ENCODE measurements around the gene KLHL29.

KLHL29 gene

DNA sequence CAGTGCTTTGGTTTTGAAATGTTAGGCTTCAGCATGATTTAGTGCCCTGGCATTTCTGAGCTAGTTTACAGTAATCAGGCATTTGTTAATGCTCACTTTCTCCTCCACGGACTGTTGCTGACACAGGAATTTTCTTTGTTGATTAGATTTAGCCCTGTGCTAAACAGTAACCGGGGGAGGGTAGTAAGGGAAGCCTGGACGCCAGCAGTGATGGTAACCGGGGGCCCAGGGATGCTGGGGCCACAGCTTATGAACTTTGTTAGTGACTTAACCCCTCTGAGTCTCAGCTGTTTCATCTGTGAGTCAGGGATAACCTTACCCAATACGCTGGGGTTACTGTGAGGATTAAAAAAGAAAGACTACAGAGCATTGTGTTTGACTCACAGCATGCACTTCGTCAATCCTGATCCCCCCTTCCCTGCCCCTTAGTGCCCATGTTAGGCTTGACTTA lies 33.5 kb downstream of the KLHL29 start:
- no peak for ATAC-seq
- Mint-ChIP-seq H3K9me3 (no peaks in the 10 kb centered on the region), H3K4me1 (no peaks in the 10 kb centered on the region), H3K4me3 (no peak overlapping the region), H3K36me3 (ENCODE audit: low read depth) (no peaks in the 10 kb centered on the region), H3K27ac (no peak overlapping the region), H3K27me3 (no peaks in the 10 kb centered on the region)
- DNase-seq: no peak

DNA sequence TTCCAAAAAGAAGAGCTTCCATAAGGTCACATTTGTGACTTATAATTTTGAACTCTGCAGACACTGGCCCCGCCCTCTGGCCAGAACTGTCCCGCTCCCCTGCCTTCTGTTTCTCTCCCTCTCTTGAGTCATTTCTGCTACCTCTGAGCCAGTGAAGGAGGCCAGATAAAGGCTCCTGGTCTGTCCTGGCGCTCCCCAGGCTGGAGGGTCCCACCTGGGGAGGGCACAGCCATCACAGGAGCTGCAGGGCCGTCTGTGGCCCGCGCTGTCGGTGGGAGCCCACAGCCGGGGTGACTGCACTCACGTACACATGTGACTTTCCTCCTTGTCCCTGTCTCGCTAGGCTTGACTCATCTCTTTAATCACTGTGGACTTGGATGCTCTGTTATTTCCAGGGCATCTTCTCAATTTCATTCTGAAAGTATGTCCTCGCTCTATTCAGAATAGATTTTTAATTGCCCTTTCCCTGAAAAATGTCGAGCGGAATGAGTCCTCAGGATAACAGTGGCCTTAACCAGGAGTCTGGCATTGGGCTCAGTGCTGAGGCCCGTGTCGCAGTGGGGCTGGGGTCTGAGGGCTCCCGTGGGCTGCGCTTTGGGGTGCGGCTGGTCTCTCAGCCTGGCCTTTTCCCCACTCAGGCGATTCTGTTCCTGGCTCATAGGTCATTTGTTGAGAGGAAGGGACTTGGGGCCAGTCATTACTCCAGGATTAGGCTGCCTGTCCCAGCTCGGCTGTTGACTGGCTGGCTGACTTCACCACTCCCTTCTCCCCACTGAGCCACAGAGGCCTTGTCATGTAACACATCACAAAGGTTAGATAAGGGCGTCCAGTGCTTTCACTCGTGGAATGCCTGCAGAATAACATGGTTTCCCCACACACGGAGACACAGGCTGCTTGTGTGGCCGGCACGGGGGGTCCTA lies 34.5 kb downstream of the KLHL29 start:
- H3K4me3 Mint-ChIP-seq: no peak overlapping the region
- ATAC-seq (no peak), DNase-seq (no peak)
- H3K36me3 Mint-ChIP-seq (ENCODE audit: low read depth): no peaks in the 10 kb centered on the region
- H3K4me1 Mint-ChIP-seq: no peaks in the 10 kb centered on the region
- H3K9me3 Mint-ChIP-seq: no peaks in the 10 kb centered on the region
- H3K27ac Mint-ChIP-seq: no peak overlapping the region
- H3K27me3 Mint-ChIP-seq: peaks cover 2% of the 10 kb centered on the region

DNA sequence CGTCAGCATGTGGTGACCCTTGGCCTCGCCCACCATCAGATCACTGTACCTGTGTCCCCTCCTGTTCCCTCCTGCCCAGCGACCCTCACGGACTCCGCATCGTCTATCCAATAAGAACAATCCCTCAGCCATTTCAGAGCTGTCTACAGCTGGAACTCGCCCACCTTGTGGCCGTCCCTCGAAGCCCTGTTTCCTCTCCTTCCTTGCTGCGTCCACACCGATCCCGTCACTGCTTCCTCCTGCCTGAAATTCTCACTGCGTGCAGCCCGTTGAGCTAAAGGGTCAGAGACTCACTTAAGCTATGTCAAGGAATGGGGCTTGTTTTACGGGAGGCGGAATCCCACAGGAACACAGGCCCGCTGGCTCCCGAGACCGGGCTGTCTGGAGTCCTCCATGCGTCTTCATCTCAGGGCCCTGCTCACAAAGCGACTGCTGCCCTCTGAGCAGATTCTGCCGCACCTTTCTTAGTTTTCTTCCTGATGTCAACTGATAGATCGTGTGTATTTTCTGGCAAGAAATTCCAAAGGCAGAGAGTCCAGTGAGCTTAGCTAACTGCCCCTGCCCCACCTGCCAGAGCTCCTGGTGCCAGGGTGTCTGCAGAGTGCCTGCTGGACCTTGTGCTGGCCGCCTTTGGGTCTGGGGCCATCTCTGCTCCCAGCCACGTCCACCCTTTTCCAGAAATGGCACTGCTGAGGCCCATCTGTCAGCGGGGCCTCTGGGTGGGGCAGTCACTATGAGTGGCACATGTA lies 35.3 kb downstream of the KLHL29 start:
- H3K4me3 Mint-ChIP-seq: no peak overlapping the region
- DNase-seq (no peak), ATAC-seq (no peak)
- no peaks in the 10 kb centered on the region for H3K9me3 Mint-ChIP-seq
- no peaks in the 10 kb centered on the region for H3K4me1 Mint-ChIP-seq
- H3K27ac Mint-ChIP-seq: no peak overlapping the region
- no peaks in the 10 kb centered on the region for H3K36me3 Mint-ChIP-seq (ENCODE audit: low read depth)
- peaks cover 2% of the 10 kb centered on the region for H3K27me3 Mint-ChIP-seq

DNA sequence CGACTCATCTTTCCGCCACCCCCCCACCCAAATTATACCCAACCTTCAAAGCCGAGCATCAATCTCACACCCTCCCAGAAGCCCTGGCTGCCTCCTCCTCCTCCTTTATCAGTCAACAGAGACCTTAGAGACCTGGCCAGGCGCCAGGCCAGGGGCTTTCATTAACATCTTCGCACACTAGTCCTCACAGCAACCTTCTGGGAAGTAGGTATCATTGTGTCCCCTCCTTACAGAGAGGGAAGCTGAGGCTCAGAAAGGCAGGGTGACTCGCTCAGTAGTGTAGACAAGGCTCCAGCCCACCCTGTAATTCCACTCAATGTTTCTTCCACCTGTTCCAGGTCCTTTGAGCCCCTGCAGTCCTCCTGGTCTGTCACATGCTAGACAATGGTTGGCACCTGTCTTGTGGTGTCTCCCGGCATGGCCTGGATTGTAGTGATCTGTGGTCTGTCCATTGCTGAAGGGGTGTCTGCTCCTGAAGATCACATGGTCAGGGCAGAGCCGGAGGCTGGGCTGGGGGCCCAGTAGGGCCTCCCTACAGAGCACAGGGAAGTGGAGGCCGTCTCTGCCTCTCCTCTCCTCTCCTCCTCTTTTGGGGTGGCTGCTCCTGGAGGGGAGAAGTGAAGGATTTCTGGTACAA lies 36.0 kb downstream of the KLHL29 start:
- no peaks in the 10 kb centered on the region for H3K4me1 Mint-ChIP-seq

DNA sequence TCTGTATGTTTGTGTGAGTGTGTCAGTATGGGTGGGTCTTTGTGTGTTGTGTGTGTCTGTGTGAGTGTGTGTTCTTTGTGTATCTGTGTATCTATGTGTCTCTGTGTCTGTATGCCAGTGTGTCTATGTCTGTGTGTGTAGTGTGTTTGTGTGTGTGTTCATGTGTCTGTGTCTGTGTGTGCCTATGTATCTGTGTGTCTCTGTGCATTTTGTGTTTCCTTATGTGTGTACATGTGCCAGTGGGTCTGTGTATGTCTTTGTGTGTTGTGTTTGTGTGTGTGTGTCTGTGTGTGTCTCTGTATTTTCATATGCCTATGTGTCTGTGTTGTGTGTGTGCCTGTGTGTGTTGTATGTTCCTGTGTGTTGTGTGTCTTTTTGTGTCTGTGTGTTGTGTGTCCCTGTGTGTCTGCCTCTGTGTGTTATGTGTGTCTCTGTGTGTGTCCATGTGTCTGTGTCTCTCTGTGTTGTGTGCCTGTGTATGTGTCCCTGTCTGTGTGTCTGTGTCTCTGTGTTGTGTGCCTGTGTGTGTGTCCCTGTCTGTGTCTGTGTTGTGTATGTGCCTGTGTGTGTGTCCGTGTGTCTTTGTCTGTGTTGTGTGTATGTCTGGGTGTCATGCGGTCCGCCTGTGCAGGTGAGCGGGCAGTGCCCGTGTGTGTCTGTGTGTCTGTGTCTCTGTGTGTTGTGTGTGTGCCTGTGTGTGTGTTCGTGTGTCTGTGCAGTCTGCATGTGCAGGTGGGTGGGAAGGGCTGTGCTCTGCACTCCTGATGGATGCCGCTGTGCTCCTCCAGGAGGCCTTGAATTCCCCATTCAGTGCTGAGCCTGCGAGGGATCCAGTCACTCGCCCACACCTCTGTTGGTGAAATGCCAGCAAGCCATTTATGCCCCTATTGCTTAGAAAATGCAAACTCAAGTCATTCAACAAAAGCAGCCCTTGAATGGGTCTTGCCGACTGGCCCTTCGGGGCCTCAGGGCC lies 37.4 kb downstream of the KLHL29 start:
- no peaks in the 10 kb centered on the region for H3K9me3 Mint-ChIP-seq
- peaks cover 2% of the 10 kb centered on the region for H3K27me3 Mint-ChIP-seq
- H3K27ac Mint-ChIP-seq: no peak overlapping the region
- ATAC-seq: no peak
- no peak for DNase-seq
- H3K4me1 Mint-ChIP-seq: no peaks in the 10 kb centered on the region
- H3K36me3 Mint-ChIP-seq (ENCODE audit: low read depth): no peaks in the 10 kb centered on the region
- H3K4me3 Mint-ChIP-seq: no peak overlapping the region

More for the DNA sequence above, 36.0 kb downstream of the KLHL29 start:
- DNase-seq: no peak
- no peaks in the 10 kb centered on the region for H3K9me3 Mint-ChIP-seq
- no peaks in the 10 kb centered on the region for H3K36me3 Mint-ChIP-seq (ENCODE audit: low read depth)
- no peak overlapping the region for H3K4me3 Mint-ChIP-seq
- peaks cover 2% of the 10 kb centered on the region for H3K27me3 Mint-ChIP-seq
- ATAC-seq: no peak
- H3K27ac Mint-ChIP-seq: no peak overlapping the region

DNA sequence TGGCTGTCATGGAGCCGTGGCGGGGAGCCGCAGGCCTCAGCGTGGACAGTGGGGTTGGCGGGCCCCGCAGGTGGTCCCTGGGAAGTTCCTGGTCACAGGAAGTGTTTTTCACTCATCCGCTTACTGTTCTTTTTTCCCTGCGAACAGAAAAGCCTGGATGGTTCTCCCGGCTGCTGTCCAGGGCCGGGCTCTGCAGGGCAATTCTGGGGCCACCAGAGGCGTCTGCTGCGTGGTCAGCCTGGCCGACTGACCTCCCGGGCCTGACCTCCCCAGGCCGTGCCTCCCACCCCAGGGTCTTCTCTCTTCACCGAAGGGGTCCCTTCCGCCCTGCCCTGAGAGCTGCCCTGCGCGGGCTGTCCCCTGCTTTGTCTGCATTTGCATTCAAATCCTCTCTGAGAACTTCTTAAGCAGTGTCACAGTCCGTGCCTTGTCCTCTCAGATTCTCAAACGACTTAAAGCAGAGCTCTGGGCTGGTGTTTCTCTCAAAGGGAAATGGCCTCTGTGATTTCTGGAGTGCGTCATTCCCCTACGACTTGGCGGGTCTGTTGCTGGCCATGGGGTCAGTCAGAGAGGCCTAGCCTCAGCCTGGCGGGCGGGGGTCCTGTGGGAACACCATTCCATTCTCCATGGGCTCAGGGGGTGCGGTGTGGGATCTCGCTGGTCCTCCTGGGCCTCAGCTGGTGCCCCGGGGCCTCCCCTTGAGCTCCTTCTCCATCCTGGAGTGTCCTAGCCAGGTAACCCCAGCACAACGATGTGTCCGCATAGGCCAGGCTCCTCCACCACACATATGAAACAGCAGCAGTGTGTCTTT lies 38.3 kb downstream of the KLHL29 start:
- no peak for DNase-seq
- Mint-ChIP-seq H3K27me3 (peaks cover 2% of the 10 kb centered on the region), H3K4me3 (no peak overlapping the region), H3K27ac (no peak overlapping the region), H3K4me1 (no peaks in the 10 kb centered on the region), H3K36me3 (ENCODE audit: low read depth) (no peaks in the 10 kb centered on the region), H3K9me3 (no peaks in the 10 kb centered on the region)
- ATAC-seq: no peak

DNA sequence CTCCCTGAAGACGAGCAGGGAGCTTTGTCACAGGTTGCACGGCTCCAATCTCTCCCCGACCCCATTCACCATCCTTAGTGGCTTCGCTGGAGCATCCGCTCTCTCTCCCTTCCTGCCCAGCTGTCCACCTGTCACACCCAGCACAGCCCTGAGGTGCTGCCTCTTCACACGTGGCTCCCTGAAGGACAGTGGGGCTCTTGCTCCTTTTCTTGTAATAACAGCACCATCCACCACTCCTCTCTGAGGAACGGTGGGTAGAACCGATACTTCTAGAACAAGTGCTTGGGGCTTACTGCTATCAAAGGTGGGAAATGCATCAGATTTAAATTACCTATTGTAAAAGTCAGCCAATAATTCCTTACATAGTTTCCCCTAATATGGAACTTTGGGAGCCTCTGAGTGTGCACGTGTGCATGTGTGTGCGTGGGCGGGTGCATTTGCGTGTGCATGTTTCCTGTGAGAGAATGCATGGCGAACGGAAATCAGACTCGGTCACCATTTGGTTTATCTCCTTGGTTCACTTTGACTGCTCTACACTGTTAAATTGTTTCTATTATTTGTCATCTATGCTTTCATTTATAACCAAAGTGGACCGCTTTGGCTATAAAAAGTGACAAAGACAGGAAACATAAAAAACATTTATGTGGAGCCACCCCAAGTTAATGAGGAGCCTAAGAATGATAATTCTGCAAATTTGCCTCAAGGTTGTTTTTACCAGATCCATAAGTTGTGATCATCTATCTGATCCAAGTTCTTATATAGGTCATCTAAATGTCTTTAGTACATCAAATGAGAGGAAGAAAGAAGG lies 39.1 kb downstream of the KLHL29 start:
- no peaks in the 10 kb centered on the region for H3K9me3 Mint-ChIP-seq
- H3K4me3 Mint-ChIP-seq: no peak overlapping the region
- H3K36me3 Mint-ChIP-seq (ENCODE audit: low read depth): no peaks in the 10 kb centered on the region
- DNase-seq (no peak), ATAC-seq (no peak)
- no peak overlapping the region for H3K27ac Mint-ChIP-seq
- peaks cover 2% of the 10 kb centered on the region for H3K27me3 Mint-ChIP-seq
- no peaks in the 10 kb centered on the region for H3K4me1 Mint-ChIP-seq

DNA sequence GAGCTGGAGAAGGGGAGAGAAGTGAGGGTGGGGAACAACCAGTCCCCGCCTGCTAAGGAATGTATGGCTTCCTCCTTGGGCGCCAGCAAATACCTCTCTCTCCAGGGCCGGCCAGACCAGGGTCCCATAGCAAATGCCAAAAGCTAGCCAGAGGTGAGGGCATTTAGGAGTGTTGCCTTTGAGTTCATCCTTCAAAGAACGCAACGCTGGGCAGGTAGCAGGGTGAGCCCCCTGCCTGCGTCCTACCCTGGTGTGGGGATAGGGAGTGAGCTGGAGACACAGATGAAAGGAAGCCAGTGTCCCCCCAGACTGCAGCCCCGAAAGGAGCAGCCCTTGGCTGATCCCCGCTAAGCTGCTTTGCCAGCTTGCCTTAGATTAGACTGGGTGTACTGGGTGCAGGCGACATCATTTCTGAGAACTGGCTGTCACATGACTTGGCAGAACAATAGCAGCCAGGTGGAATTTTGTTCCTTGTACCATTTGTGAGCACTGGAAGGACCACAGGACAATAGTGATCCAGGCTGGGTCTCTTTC lies 40.4 kb downstream of the KLHL29 start:
- H3K4me3 Mint-ChIP-seq: no peak overlapping the region
- H3K27ac Mint-ChIP-seq: no peak overlapping the region
- H3K36me3 Mint-ChIP-seq (ENCODE audit: low read depth): no peaks in the 10 kb centered on the region
- peaks cover 2% of the 10 kb centered on the region for H3K27me3 Mint-ChIP-seq
- ATAC-seq (no peak), DNase-seq (no peak)
- H3K4me1 Mint-ChIP-seq: no peaks in the 10 kb centered on the region
- H3K9me3 Mint-ChIP-seq: no peaks in the 10 kb centered on the region

DNA sequence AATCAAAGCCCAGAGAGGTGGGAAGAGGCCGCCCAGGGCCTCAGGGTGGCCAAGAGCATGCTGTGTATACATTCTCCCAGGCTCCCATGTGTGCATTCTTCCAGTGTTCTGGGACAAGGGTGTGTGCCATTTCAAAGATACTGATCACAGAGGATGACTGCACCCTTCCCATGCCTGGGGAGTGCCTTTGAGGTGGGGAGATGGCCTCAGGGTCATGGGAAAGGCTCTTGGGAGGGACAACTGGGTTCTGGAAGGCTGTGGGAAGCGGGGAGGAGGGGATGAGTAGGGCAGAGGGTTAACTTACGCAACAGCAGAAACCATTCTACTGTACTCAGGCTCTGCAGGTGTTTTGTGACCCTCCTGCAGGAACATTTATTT lies 40.9 kb downstream of the KLHL29 start:
- peaks cover 2% of the 10 kb centered on the region for H3K27me3 Mint-ChIP-seq
- ATAC-seq: no peak
- H3K9me3 Mint-ChIP-seq: no peaks in the 10 kb centered on the region
- H3K4me3 Mint-ChIP-seq: no peak overlapping the region
- H3K27ac Mint-ChIP-seq: no peak overlapping the region
- no peaks in the 10 kb centered on the region for H3K4me1 Mint-ChIP-seq
- H3K36me3 Mint-ChIP-seq (ENCODE audit: low read depth): no peaks in the 10 kb centered on the region
- no peak for DNase-seq

DNA sequence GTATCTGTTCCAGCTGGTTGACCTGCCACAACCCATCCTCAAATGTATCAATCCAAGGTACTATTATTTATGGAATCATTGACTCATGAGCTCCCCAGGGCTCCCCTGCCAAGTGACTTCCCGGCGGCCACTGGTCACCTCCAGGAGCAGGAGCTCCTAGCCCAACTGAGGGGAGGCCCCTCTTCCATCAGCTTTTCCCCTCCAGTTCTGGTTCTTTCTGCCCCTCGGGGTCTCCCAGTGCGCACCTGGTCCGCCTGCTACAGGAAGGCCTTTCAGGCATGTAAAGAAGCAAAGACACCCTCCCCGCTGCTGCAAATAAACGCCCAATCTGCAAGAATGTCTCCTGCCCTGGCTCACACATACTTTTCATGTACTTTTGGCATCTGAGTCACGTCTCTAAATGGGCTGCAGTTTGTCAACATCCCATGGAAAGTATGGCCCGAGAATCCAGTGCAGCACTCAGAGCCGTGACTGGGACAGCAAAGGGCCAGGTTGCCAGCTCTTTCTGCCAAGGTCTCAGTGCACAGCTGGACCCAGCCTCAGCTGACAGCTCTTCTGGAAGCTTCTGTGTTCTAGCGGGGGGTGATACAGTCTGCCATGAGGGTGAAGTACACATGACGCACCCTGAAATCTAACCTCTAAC lies 41.4 kb downstream of the KLHL29 start:
- peaks cover 2% of the 10 kb centered on the region for H3K27me3 Mint-ChIP-seq
- H3K4me3 Mint-ChIP-seq: no peak overlapping the region
- no peaks in the 10 kb centered on the region for H3K4me1 Mint-ChIP-seq
- no peak overlapping the region for H3K27ac Mint-ChIP-seq
- DNase-seq: no peak
- ATAC-seq: no peak
- H3K9me3 Mint-ChIP-seq: no peaks in the 10 kb centered on the region
- H3K36me3 Mint-ChIP-seq (ENCODE audit: low read depth): no peaks in the 10 kb centered on the region

DNA sequence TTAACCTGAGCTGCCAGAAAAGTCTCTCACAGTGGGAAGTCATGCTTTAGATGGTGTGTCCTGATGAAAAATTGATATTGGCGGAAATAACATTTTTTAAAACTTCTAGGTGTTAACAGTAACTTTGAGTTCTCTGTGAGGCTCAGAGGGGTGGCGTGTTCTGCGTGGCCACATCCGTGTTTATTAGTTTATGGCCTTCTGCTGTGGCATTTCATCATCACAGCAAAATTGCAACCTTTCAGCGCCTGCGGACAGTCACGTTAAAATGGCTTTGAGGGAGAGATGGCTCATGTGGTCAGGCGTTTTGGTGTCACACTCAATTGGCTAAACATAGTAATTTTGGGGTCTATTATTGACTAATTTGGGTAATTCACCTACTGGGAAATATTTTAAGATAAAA lies 42.4 kb downstream of the KLHL29 start:
- no peak for DNase-seq
- Mint-ChIP-seq H3K36me3 (ENCODE audit: low read depth) (no peaks in the 10 kb centered on the region), H3K27ac (no peak overlapping the region)

DNA sequence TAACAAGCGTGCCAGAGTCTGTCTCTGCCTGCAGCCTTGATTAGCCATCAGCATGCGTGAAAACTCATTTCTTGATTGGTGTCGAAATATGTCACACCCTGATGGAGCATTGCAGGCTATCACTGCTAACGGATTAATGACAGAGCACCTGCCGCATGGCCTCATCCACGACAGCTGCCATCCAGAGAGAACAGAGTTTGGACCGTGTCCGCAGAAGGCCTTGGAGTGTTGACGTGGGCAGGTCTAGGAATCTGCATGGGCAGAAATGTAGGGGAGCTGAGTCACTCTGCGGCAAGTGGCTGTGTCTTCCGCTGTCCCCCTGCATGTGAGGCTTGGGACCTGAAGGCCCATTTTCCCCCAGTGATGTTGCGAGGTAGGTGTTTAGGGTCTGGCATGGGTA lies 43.0 kb downstream of the KLHL29 start:
- no peak for DNase-seq
- no peaks in the 10 kb centered on the region for H3K36me3 Mint-ChIP-seq (ENCODE audit: low read depth)

More for the DNA sequence above, 42.4 kb downstream of the KLHL29 start:
- Mint-ChIP-seq H3K4me3 (no peak overlapping the region), H3K9me3 (no peaks in the 10 kb centered on the region), H3K4me1 (no peaks in the 10 kb centered on the region), H3K27me3 (peaks cover 4% of the 10 kb centered on the region)
- no peak for ATAC-seq

More for the DNA sequence above, 43.0 kb downstream of the KLHL29 start:
- Mint-ChIP-seq H3K4me1 (no peaks in the 10 kb centered on the region), H3K27ac (no peak overlapping the region), H3K9me3 (no peaks in the 10 kb centered on the region), H3K27me3 (peaks cover 4% of the 10 kb centered on the region), H3K4me3 (no peak overlapping the region)
- ATAC-seq: no peak
